ENCODE data around the gene L3MBTL3. TPM values are rescaled to one million over a fixed set of nuclear protein-coding genes. Genes with fewer than 3 reads are reported as not detected.

The L3MBTL3 gene
- total RNA-seq, 1 donor from 2014 or later: 22.2 TPM

DNA sequence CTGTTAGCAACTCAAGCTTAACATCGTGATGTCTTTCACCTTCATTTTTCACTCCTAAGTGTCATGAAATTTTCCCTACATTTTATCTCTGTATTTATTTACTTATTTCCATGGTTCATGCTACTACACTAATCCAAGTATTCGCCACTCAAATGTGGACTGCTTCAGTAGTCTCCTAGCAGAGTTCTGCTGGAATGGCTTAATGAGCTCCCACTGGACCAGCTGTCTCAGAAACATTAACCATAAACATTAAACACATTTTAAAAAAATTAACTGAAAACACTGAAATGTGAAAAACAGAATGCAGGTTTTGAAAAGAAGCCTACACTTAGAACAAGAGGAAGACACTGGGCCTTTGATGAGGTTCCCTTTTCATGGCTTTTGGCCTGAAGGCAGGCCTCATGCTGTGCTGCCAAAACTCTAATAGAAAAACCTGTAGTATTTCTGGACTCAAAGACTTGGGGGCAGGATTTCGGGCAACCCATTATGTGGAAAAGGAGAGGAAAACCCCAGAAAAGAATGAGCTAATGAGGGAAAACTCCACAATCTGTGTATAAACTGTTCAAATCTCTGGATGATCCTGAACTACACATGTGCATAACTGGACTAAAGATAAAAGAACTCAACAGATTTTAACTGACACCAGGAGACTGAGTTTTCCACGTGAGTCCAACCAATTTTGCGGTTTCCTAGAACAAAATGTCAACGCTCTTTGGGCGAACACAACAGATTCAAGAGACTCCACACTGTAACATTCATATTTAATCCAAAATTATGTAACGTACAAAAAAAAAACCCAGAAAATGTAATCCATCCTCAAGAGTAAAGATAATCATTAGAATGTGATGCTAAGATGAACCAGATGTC is 171.4 kb downstream of the L3MBTL3 start:
- no peak for FAIRE-seq
- H3K36me3 Mint-ChIP-seq (ENCODE audit: low read depth, unreplicated experiment): no peaks in the 10 kb centered on the region

More for the DNA sequence above, 171.4 kb downstream of the L3MBTL3 start:
- no peaks in the 10 kb centered on the region for H3K4me1 Mint-ChIP-seq (ENCODE audit: low read depth, unreplicated experiment)
- H3K27me3 Mint-ChIP-seq (ENCODE audit: low read depth, unreplicated experiment): peaks cover 2% of the 10 kb centered on the region
- no peak overlapping the region for H3K27ac Mint-ChIP-seq (ENCODE audit: unreplicated experiment)
- H3K4me3 Mint-ChIP-seq (ENCODE audit: unreplicated experiment): no peak overlapping the region
- Histone ChIP-seq H4K20me1 (ENCODE audit: insufficient read depth, low read length) (no peaks in the 10 kb centered on the region), H3K4me2 (ENCODE audit: low read length) (no peak overlapping the region), H3K79me2 (ENCODE audit: insufficient read depth, low read length) (no peaks in the 10 kb centered on the region), H3K9me3 (ENCODE audit: insufficient read depth, low read depth, low read length) (no peaks in the 10 kb centered on the region), H3K27me3 (ENCODE audit: insufficient read depth, low read length) (no peaks in the 10 kb centered on the region), H3K27ac (ENCODE audit: low read depth, low read length) (no peak overlapping the region), H3K36me3 (ENCODE audit: insufficient read depth, low read length) (no peaks in the 10 kb centered on the region), H3K4me3 (ENCODE audit: insufficient read depth, low read depth, low read length) (no peak overlapping the region), H3K4me1 (ENCODE audit: insufficient read depth, low read length) (no peaks in the 10 kb centered on the region), H2AFZ (ENCODE audit: low read depth, low read length) (no peak overlapping the region), H3K9ac (ENCODE audit: low read length) (no peak overlapping the region)
- DNase-seq (ENCODE audit: low read depth): no peak
- peaks cover 4% of the 10 kb centered on the region for H3K9me3 Mint-ChIP-seq (ENCODE audit: unreplicated experiment)
- TF ChIP-seq, protein P1, sequence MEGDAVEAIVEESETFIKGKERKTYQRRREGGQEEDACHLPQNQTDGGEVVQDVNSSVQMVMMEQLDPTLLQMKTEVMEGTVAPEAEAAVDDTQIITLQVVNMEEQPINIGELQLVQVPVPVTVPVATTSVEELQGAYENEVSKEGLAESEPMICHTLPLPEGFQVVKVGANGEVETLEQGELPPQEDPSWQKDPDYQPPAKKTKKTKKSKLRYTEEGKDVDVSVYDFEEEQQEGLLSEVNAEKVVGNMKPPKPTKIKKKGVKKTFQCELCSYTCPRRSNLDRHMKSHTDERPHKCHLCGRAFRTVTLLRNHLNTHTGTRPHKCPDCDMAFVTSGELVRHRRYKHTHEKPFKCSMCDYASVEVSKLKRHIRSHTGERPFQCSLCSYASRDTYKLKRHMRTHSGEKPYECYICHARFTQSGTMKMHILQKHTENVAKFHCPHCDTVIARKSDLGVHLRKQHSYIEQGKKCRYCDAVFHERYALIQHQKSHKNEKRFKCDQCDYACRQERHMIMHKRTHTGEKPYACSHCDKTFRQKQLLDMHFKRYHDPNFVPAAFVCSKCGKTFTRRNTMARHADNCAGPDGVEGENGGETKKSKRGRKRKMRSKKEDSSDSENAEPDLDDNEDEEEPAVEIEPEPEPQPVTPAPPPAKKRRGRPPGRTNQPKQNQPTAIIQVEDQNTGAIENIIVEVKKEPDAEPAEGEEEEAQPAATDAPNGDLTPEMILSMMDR (IDR thresholded peaks at IDR 0.05; ENCODE audit: insufficient read depth, low read depth, low read length): no peak
- TF ChIP-seq EZH2 (IDR thresholded peaks at IDR 0.05; ENCODE audit: insufficient read depth, low read length): no peak

Other genes with a start within 250 kb of the L3MBTL3 start
- not detected in 2 replicates for gene TMEM244, start 157.3 kb upstream of the L3MBTL3 start, total RNA-seq
- gene SAMD3, start 204.4 kb downstream of the L3MBTL3 start, total RNA-seq: 0.45 TPM in 1 of 2 replicates, not detected in the other

All from astrocyte (in vitro differentiated cells and primary cell).